Gastroesophageal sphincter (tissue), 3 donors: ENCODE data around the gene PHRF1.

Source experiments
- EP300 ChIP-seq: sonication (generic); formaldehyde crosslinking; IDR thresholded peaks from one replicate; pipeline ENCODE4 v1.6.1; 2017; ENCODE audit warnings: antibody characterized with exemption, mild to moderate bottlenecking
- POLR2A ChIP-seq, 2 donors: fragments of 450-650 bp; IDR thresholded peaks; one replicate each; pipeline ENCODE4 v1.6.1; 2017; ENCODE audit warnings: antibody characterized with exemption in 2 of 2, mild to moderate bottlenecking in 2 of 2, moderate library complexity in 1 of 2
- POLR2AphosphoS5 ChIP-seq: sonication (generic); formaldehyde crosslinking; IDR thresholded peaks from one replicate; pipeline ENCODE4 v1.6.1; 2017; ENCODE audit warnings: antibody characterized with exemption
- TF ChIP-seq, protein P1 (sequence below), 4 experiments: fragments of 200-600 bp in 2 of 4; fragments of 450-650 bp in 2 of 4; sonication (generic) in 1 of 4; IDR thresholded peaks; one replicate each; pipeline ENCODE4 v1.5.1; 2017 to 2019; ENCODE audit warnings: antibody characterized with exemption in 4 of 4, mild to moderate bottlenecking in 2 of 4, moderate library complexity in 2 of 4

DNA sequence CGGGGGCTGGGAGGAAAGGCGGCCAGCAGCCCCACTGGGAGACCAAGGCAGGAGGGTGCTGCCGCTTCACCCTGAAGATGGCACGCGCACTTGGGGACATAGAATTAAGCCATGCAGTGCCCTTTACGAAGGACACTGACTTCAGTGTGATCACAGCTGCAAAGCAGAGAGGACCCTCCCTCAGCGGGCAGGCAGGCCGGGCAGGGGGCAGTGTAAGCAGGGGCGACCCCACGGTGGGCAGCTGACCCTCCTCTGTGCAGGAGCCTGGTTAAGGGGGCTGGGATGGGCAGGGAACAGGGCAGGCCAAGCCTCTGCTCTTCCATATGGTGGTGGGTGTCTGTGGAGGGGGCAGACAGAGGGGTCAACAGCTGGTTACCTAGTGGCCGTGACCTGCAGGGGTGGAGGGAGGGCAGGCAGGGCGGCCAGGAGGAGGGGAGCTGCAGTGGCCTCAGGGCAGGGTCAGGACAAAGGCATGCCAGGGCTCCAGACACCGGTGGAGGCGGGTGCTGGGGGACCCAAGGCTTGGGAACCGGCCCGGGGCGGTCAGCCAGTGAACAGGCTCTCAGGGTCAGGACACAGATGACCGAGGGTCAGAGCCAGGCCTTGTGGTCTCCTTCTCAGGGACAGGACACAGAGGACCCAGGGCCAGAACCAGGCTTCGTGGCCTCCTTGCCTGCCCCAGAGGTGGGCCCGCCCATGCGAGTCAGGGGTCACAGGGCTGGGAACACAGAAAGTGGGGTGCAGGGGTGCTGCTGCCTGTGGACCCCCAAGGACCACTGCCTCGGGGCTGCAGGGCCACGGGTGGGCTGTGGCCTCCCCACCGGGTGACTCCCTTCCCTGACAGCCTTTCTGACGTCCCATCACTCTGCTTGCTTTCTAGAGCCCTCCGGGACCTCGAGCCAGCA is 22.9 kb upstream of the PHRF1 start:
- TF ChIP-seq, protein P1, sequence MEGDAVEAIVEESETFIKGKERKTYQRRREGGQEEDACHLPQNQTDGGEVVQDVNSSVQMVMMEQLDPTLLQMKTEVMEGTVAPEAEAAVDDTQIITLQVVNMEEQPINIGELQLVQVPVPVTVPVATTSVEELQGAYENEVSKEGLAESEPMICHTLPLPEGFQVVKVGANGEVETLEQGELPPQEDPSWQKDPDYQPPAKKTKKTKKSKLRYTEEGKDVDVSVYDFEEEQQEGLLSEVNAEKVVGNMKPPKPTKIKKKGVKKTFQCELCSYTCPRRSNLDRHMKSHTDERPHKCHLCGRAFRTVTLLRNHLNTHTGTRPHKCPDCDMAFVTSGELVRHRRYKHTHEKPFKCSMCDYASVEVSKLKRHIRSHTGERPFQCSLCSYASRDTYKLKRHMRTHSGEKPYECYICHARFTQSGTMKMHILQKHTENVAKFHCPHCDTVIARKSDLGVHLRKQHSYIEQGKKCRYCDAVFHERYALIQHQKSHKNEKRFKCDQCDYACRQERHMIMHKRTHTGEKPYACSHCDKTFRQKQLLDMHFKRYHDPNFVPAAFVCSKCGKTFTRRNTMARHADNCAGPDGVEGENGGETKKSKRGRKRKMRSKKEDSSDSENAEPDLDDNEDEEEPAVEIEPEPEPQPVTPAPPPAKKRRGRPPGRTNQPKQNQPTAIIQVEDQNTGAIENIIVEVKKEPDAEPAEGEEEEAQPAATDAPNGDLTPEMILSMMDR (IDR thresholded peaks at IDR 0.05): no peak
- TF ChIP-seq POLR2A (IDR thresholded peaks at IDR 0.05) (no peak), EP300 (no peak), POLR2AphosphoS5 (no peak)
